GM12801 (cell line): ENCODE results near the gene MTURN.

Source experiments
- TF ChIP-seq, protein P1 (sequence below): IDR thresholded peaks from one replicate; pipeline ENCODE4 v1.5.1; 2011; ENCODE audit warnings: control low read depth; ENCODE audit not compliant: insufficient read length; ENCODE audit errors: extremely low read depth

The MTURN gene

DNA sequence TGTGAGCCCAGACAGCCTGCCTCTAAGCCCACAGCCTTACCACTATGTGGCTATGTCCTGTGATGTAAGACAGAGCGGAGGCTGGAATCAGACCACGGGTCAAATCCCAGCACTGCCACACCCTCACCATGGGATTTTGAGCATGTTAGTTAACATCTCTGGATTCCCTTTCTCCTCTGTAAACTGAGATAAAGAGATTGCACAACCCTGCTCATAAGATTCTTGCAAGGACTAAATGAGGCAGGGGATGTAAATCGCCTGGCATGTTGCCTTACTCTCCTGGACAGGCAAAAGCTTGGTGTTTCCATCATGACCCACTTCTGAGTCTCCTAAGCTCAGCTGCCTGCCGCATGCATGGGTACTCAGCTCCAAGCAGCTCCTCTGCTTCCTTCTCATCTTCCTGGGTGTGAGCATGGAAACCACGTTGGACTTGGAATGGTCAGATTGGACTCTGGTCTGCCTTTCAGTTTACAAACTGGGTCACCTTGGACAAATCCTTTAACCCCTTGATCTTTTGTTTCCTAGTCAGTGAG is 41.3 kb upstream of the MTURN start:
- TF ChIP-seq, protein P1, sequence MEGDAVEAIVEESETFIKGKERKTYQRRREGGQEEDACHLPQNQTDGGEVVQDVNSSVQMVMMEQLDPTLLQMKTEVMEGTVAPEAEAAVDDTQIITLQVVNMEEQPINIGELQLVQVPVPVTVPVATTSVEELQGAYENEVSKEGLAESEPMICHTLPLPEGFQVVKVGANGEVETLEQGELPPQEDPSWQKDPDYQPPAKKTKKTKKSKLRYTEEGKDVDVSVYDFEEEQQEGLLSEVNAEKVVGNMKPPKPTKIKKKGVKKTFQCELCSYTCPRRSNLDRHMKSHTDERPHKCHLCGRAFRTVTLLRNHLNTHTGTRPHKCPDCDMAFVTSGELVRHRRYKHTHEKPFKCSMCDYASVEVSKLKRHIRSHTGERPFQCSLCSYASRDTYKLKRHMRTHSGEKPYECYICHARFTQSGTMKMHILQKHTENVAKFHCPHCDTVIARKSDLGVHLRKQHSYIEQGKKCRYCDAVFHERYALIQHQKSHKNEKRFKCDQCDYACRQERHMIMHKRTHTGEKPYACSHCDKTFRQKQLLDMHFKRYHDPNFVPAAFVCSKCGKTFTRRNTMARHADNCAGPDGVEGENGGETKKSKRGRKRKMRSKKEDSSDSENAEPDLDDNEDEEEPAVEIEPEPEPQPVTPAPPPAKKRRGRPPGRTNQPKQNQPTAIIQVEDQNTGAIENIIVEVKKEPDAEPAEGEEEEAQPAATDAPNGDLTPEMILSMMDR = no peak

- TF ChIP-seq, protein P1 = no peak
These were observed 32.5 kb upstream of the MTURN start for GRCh38 chr7:30102281-30102680.

- TF ChIP-seq, protein P1 = no peak
These were observed 30.6 kb upstream of the MTURN start for GRCh38 chr7:30104157-30104556.

GRCh38 chr7:30112103-30112713 is 22.6 kb upstream of the MTURN start:
- TF ChIP-seq, protein P1 = no peak

DNA sequence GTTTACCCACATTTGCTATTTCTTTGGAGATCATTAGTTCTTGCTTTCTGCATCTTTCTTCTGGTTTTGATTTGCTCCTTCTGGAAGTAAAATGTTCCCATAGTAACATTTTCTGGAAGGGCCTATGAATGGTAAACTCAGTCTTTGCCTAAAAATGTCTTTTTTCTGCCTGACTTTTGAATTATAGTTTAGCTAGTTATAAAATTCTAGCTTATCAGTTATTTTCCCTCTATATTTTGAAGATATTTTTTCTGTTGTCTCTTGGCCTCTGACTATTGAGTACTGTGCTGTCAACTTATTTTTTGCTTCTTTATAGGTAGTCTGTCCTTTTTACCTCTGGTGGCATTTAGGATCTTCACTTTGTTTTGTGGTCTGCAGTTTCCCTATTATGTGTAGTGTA is 21.6 kb upstream of the MTURN start:
- TF ChIP-seq, protein P1 = no peak

- TF ChIP-seq, protein P1 = no peak
These were observed 20.1 kb upstream of the MTURN start for GRCh38 chr7:30114536-30115238.

- TF ChIP-seq, protein P1 = no peak
These were observed 19.0 kb upstream of the MTURN start for GRCh38 chr7:30115709-30116297.
